H1 (cell line): ENCODE data around the gene TSPOAP1. TPM values are rescaled to one million over a fixed set of nuclear protein-coding genes. Genes with fewer than 3 reads are reported as not detected.

Experiments used
- CTCF ChIA-PET: fragments of 300-600 bp; sonication (Branson Sonifier 250); formaldehyde crosslinking; loops from one replicate; lab custom pipeline; 2021; ENCODE audit not compliant: partially characterized antibody; lab: Charles Lee
- POLR2A ChIA-PET: fragments of 300-600 bp; sonication (Branson Sonifier 250); formaldehyde crosslinking; loops from one replicate; lab custom pipeline; 2021; ENCODE audit warnings: inconsistent platforms; ENCODE audit not compliant: partially characterized antibody; lab: Charles Lee
- DNase-seq, 2 experiments: peaks; one replicate each; pipeline versions ENCODE4 v3.0.0 to v3.0.0-alpha.2; 2010 to 2022; ENCODE audit warnings: low spot score in 2 of 2, low read depth in 1 of 2, mixed read lengths in 1 of 2
- FAIRE-seq: peaks from 2 replicates; lab custom pipeline; 2011; peaks lifted over from hg19 to GRCh38; lab: Jason Lieb, UNC
- H2AFZ ChIP-seq: 2 replicates; pipeline ENCODE4 v1.8.1; 2012; ENCODE audit warnings: low read length, inconsistent platforms
- H2AK5ac ChIP-seq: 2 replicates; pipeline ENCODE4 v1.6.1; 2013; ENCODE audit warnings: low read depth, low read length
- H2BK120ac ChIP-seq: replicated peaks from 2 replicates; pipeline ENCODE3; 2013; ENCODE audit warnings: low read depth, low read length, inconsistent platforms
- H2BK12ac ChIP-seq: 2 replicates; pipeline ENCODE4 v1.6.1; 2013; ENCODE audit warnings: low read depth, low read length
- H2BK15ac ChIP-seq: 2 replicates; pipeline ENCODE4 v1.6.1; 2013; ENCODE audit warnings: low read length
- H2BK20ac ChIP-seq: 2 replicates; pipeline ENCODE4 v1.6.1; 2013; ENCODE audit warnings: low read length
- H2BK5ac ChIP-seq: 2 replicates; pipeline ENCODE4 v1.6.1; 2013; ENCODE audit warnings: low read depth, low read length
- H3K14ac ChIP-seq: 2 replicates; pipeline ENCODE4 v1.6.1; 2013; ENCODE audit warnings: inconsistent platforms; ENCODE audit not compliant: insufficient read length
- H3K18ac ChIP-seq: 2 replicates; pipeline ENCODE4 v1.6.1; 2013; ENCODE audit warnings: low read length; ENCODE audit errors: extremely low read depth
- H3K23ac ChIP-seq: 2 replicates; pipeline ENCODE4 v1.6.1; 2013; ENCODE audit warnings: inconsistent platforms; ENCODE audit not compliant: insufficient read length
- H3K23me2 ChIP-seq: 2 replicates; pipeline ENCODE4 v1.6.1; 2013; ENCODE audit warnings: low read depth, low read length
- H3K27ac ChIP-seq: 2 replicates; pipeline ENCODE4 v1.6.1; 2011; ENCODE audit warnings: low read depth, low read length, inconsistent platforms
- H3K27me3 ChIP-seq, 4 experiments: replicated peaks in 1 of 4; 1 replicate in 1 of 4; 2 replicates in 3 of 4; pipeline versions ENCODE4 v1.6.1 to v1.8.1; 2011 to 2013; ENCODE audit warnings: low read length in 3 of 4, mild to moderate bottlenecking in 3 of 4, inconsistent platforms in 2 of 4, mixed read lengths in 2 of 4, moderate library complexity in 1 of 4; ENCODE audit not compliant: control insufficient read depth in 3 of 4, insufficient read depth in 3 of 4; ENCODE audit errors: extremely low read depth in 1 of 4
- H3K36me3 ChIP-seq, 4 experiments: 2 replicates each; pipeline versions ENCODE4 v1.6.1 to v1.8.1; 2011 to 2013; ENCODE audit warnings: mild to moderate bottlenecking in 4 of 4, low read length in 3 of 4, moderate library complexity in 2 of 4, control low read depth in 1 of 4, inconsistent platforms in 1 of 4; ENCODE audit not compliant: insufficient read depth in 4 of 4, control insufficient read depth in 2 of 4
- H3K4ac ChIP-seq: replicated peaks from 2 replicates; pipeline ENCODE3; 2013; ENCODE audit warnings: low read length, low read depth, mixed read lengths, inconsistent platforms; ENCODE audit not compliant: insufficient read length
- H3K4me1 ChIP-seq, 4 experiments: replicated peaks in 1 of 4; 1 replicate in 1 of 4; 2 replicates in 3 of 4; pipeline versions ENCODE4 v1.6.1 to v1.8.1; 2011 to 2013; ENCODE audit warnings: low read length in 3 of 4, inconsistent platforms in 2 of 4, mixed read lengths in 1 of 4; ENCODE audit not compliant: insufficient read depth in 4 of 4, control insufficient read depth in 3 of 4
- H3K4me2 ChIP-seq, 2 experiments: 2 replicates each; pipeline versions ENCODE4 v1.6.1 to v1.8.1; 2011 to 2013; ENCODE audit warnings: low read depth in 2 of 2, low read length in 2 of 2, control low read depth in 1 of 2, inconsistent platforms in 1 of 2, mild to moderate bottlenecking in 1 of 2; ENCODE audit not compliant: insufficient read depth in 1 of 2
- H3K4me3 ChIP-seq, 4 experiments: fragments of 200-600, 300-600 bp in 1 of 4; sonication (generic), shearing (Covaris generic), sonication (Bioruptor Twin) in 1 of 4; 2 replicates each; pipeline versions ENCODE4 v1.5.1 to v1.8.1; 2011 to 2016; ENCODE audit warnings: low read length in 4 of 4, low read depth in 3 of 4, control low read depth in 2 of 4, inconsistent platforms in 2 of 4, mild to moderate bottlenecking in 2 of 4, mixed read lengths in 1 of 4, moderate library complexity in 1 of 4; ENCODE audit not compliant: insufficient read depth in 2 of 4; ENCODE audit errors: extremely low read depth in 1 of 4
- H3K56ac ChIP-seq: replicated peaks from 2 replicates; pipeline ENCODE3; 2013; ENCODE audit warnings: low read depth, mild to moderate bottlenecking, mixed read lengths, low read length, inconsistent platforms; ENCODE audit not compliant: insufficient read length
- H3K79me1 ChIP-seq: 2 replicates; pipeline ENCODE4 v1.6.1; 2013; ENCODE audit warnings: low read depth, low read length, control low read depth
- H3K79me2 ChIP-seq, 2 experiments: 2 replicates each; pipeline versions ENCODE4 v1.6.1 to v1.8.1; 2012 to 2013; ENCODE audit warnings: low read length in 2 of 2, mild to moderate bottlenecking in 2 of 2, inconsistent platforms in 1 of 2; ENCODE audit not compliant: insufficient read depth in 2 of 2, control insufficient read depth in 1 of 2
- H3K9ac ChIP-seq, 4 experiments: replicated peaks in 1 of 4; 1 replicate in 1 of 4; 2 replicates in 3 of 4; pipeline versions ENCODE4 v1.6.1 to v1.8.1; 2011 to 2013; ENCODE audit warnings: low read depth in 3 of 4, low read length in 3 of 4, control low read depth in 2 of 4, mild to moderate bottlenecking in 2 of 4, moderate library complexity in 2 of 4, inconsistent platforms in 1 of 4; ENCODE audit errors: extremely low read depth in 1 of 4
- H3K9me3 ChIP-seq, 2 experiments: 2 replicates each; pipeline versions ENCODE4 v1.6.1 to v1.8.1; 2012 to 2013; ENCODE audit warnings: mild to moderate bottlenecking in 2 of 2, moderate library complexity in 2 of 2, control low read depth in 1 of 2, inconsistent platforms in 1 of 2, low read depth in 1 of 2, low read length in 1 of 2, mixed read lengths in 1 of 2; ENCODE audit not compliant: insufficient read depth in 2 of 2
- H4K20me1 ChIP-seq, 2 experiments: replicated peaks in 1 of 2; 2 replicates each; pipeline versions ENCODE3 to v1.8.1; 2011 to 2013; ENCODE audit warnings: inconsistent platforms in 2 of 2, low read length in 2 of 2, mild to moderate bottlenecking in 1 of 2; ENCODE audit not compliant: insufficient read depth in 2 of 2, control insufficient read depth in 1 of 2
- H4K5ac ChIP-seq: 2 replicates; pipeline ENCODE4 v1.6.1; 2013; ENCODE audit warnings: low read length, low read depth, mixed read lengths, inconsistent platforms; ENCODE audit not compliant: insufficient read length
- H4K8ac ChIP-seq: 2 replicates; pipeline ENCODE4 v1.8.0; 2013; ENCODE audit warnings: mild to moderate bottlenecking, moderate library complexity, low read length, inconsistent platforms; ENCODE audit not compliant: insufficient read depth; ENCODE audit errors: extremely low read depth
- H4K91ac ChIP-seq: replicated peaks from 2 replicates; pipeline ENCODE3; 2013; ENCODE audit warnings: low read length, mixed read lengths, inconsistent platforms; ENCODE audit not compliant: insufficient read length
- GTF2F1 ChIP-seq: IDR thresholded peaks from 2 replicates; pipeline ENCODE4 v1.6.1; 2012; ENCODE audit warnings: low read depth, low read length, improper control_type of control experiment, borderline replicate concordance
- SAP30 ChIP-seq: fragments of 300-600 bp; sonication (generic); IDR thresholded peaks from 2 replicates; pipeline ENCODE4 v1.7.1; 2012; ENCODE audit warnings: low read length, moderate library complexity, mild to moderate bottlenecking, inconsistent platforms; ENCODE audit not compliant: insufficient read depth, insufficient replicate concordance
- SIN3A ChIP-seq, 2 experiments: IDR thresholded peaks in 1 of 2; conservative IDR thresholded peaks in 1 of 2; 2 replicates each; pipeline ENCODE4 v1.6.1; 2011 to 2012; ENCODE audit warnings: low read length in 2 of 2, improper control_type of control experiment in 1 of 2, low read depth in 1 of 2, mild to moderate bottlenecking in 1 of 2
- TAF1 ChIP-seq: IDR thresholded peaks from 2 replicates; pipeline ENCODE4 v1.6.1; 2011; ENCODE audit warnings: mild to moderate bottlenecking, low read depth, low read length
- WGBS, 2 experiments: shearing (Covaris generic) in 1 of 2; methylation state at CpG; one replicate each; pipeline versions ENCODE4 v1.1.6 to v1.1.7; 2013 to 2015; ENCODE audit warnings: low lambda C conversion rate in 2 of 2, mixed read lengths in 2 of 2, inconsistent platforms in 1 of 2, low coverage in 1 of 2, missing lambda C conversion rate in 1 of 2; ENCODE audit not compliant: insufficient replicate concordance in 2 of 2, insufficient coverage in 1 of 2, insufficient read length in 1 of 2; ENCODE audit errors: extremely low coverage in 1 of 2, missing lambda C conversion rate in 1 of 2; 5-methylcytosine and 5-hydroxymethylcytosine counted together
- polyA plus RNA-seq, 7 experiments: library from polyadenylated mRNA; depleted of rRNA in 3 of 7; stranded (reverse) in 5 of 7; unstranded in 2 of 7; fragments of >200 nt in 5 of 7; fragments of 200-250 nt in 2 of 7; gene quantifications; 1 replicate in 5 of 7; 2 replicates in 1 of 7; 4 replicates in 1 of 7; pipeline versions ENCODE4 v1.2.1 to v1.2.3, GENCODE V29; 2011 to 2013; ENCODE audit warnings: missing spikeins in 2 of 7, mixed read lengths in 2 of 7
- total RNA-seq: library from RNA; stranded (reverse); fragmentation: NEBNext Ultra II Directional; extraction: Animal tissue kit (Norgen Biotek cat#: 25700); gene quantifications from 2 replicates; pipeline ENCODE4 v1.2.1, GENCODE V29; 2021

The TSPOAP1 gene
- total and polyA plus RNA-seq, 2 of the 8 experiments (the other 6 are each of a cell fraction or from before 2014, with no cell fraction given) = 7.6 to 9.2 TPM

- CTCF ChIA-PET = interaction anchor here (0.6 to 9.4 kb wide), 13 partner anchors 13 to 169 kb away, joined by 3 to 172 read pairs (median 8); partner anchors contain the start of gene MPO
- Histone ChIP-seq H3K9me3 (no peaks in the 10 kb centered on the region), H3K79me2 (no peaks in the 10 kb centered on the region), H3K23me2 (no peaks in the 10 kb centered on the region), H2BK15ac (peak overlapping the region; percentile 81; the same call in 1 of the 2 replicates), H3K4me1 (peaks cover 0 to 15% (median 10%) of the 10 kb centered on the region in 4 experiments; a peak in 5 of 7 replicates), H4K5ac (no peak overlapping the region), H3K4me3 (no peak overlapping the region), H2AFZ (no peak overlapping the region), H3K27me3 (no peaks in the 10 kb centered on the region), H3K56ac (no peak overlapping the region), H4K8ac (peak overlapping the region; percentile 43; the same call in 1 of the 2 replicates), H4K91ac (no peak overlapping the region), H2BK120ac (no peak overlapping the region), H2BK5ac (no peak overlapping the region), H4K20me1 (no peaks in the 10 kb centered on the region), H2BK12ac (no peak overlapping the region), H3K4me2 (no peak overlapping the region), H3K14ac (no peak overlapping the region), H2AK5ac (no peak overlapping the region), H3K36me3 (0 out of 8 replicates have a peak, but pooled peaks cover 0 to 2% (median 0%) of the 10 kb centered on the region in 4 experiments), H3K79me1 (no peaks in the 10 kb centered on the region), H3K27ac (no peak overlapping the region), H3K9ac (no peak overlapping the region), H3K18ac (no peak overlapping the region), H3K23ac (no peak overlapping the region), H3K4ac (no peak overlapping the region), H2BK20ac (no peak overlapping the region)
- peak in 1 of 2 experiments; percentile 40 for DNase-seq
- no peak for FAIRE-seq
- POLR2A ChIA-PET = interaction anchor here (0.9 to 1.5 kb wide), 4 partner anchors 22 to 89 kb away, joined by 3 to 6 read pairs (median 4); no protein-coding TSS in a partner anchor
- 89% methylated on average over 19 of the region's 19 CpGs; no CpG with 5 or more reads in 1 of the 2 experiments for WGBS, 2 experiments
- TF ChIP-seq TAF1 (no peak), GTF2F1 (no peak), SAP30 (no peak), SIN3A (conservative IDR thresholded peaks at IDR 0.05 in 1 of 2, IDR thresholded peaks at IDR 0.05 in 1 of 2; ENCODE audit: low read depth in 1 of 2, low read length in 2 of 2) (no peak)
Measured at GRCh38 chr17:58306131-58306951, 22.3 kb downstream of the TSPOAP1 start.
